ENCODE results near the gene PFKFB3. TPM values are rescaled to one million over a fixed set of nuclear protein-coding genes. Genes with fewer than 3 reads are reported as not detected.

PFKFB3 gene
- total and polyA plus RNA-seq, 2 of the 13 experiments (the other 11 are each of a cell fraction or from before 2014, with no cell fraction given) = 1.2 to 13.3 TPM

GRCh38 chr10:6219494-6219836 is 16.7 kb downstream of the PFKFB3 start:
- in situ Hi-C loops (cut with HindIII; ENCODE audit: extremely low pct_ligation_motif_present, low pct_unique_long_range_greater_than_20kb) (no loop called here), intact Hi-C loops (cut with micrococcal nuclease; ENCODE audit: unreplicated experiment) (no loop called here)
- ATAC-seq = no peak
- Histone ChIP-seq H3K36me3 (replicated peaks in 1 of 2; ENCODE audit: control insufficient read depth in 1 of 2, insufficient read depth in 2 of 2, low read length in 2 of 2) (peaks cover 51 to 72% of the 10 kb centered on the region in 2 experiments), H3K4me2 (ENCODE audit: low read depth, low read length) (no peak overlapping the region), H3K9ac (ENCODE audit: insufficient read depth, low read depth, low read length) (no peak overlapping the region), H3K27ac (ENCODE audit: extremely low read length, insufficient read depth, low read length) (no peak overlapping the region), H2AFZ (ENCODE audit: low read length) (no peak overlapping the region), H3K4me1 (ENCODE audit: insufficient read depth, low read length) (no peaks in the 10 kb centered on the region), H3K9me3 (ENCODE audit: low read length) (no peaks in the 10 kb centered on the region), H3K4me3 (replicated peaks in 1 of 3; ENCODE audit: insufficient read depth in 1 of 3, low read depth in 2 of 3, low read length in 3 of 3) (no peak overlapping the region), H3K27me3 (ENCODE audit: control insufficient read depth in 1 of 2, insufficient read depth in 2 of 2, low read length in 2 of 2) (no peaks in the 10 kb centered on the region), H4K20me1 (ENCODE audit: insufficient read depth, low read length) (no peaks in the 10 kb centered on the region), H3K79me2 (ENCODE audit: insufficient read depth, low read length) (no peaks in the 10 kb centered on the region)
- no peak for DNase-seq (ENCODE audit: low spot score)
- FAIRE-seq = no peak
- WGBS (ENCODE audit: low lambda C conversion rate) = 94% methylated on average over 10 of the region's 10 CpGs
- no TSS peak for BruUV-seq (replicated peaks)
- TF ChIP-seq HMGXB3 (CRISPR knock-in tag; IDR thresholded peaks at IDR 0.05; ENCODE audit: borderline replicate concordance) (no peak), AKAP8 (CRISPR knock-in tag; IDR thresholded peaks at IDR 0.05) (no peak), ZNF121 (CRISPR knock-in tag; IDR thresholded peaks at IDR 0.05) (no peak), ZNF382 (CRISPR knock-in tag; IDR thresholded peaks at IDR 0.05; ENCODE audit: borderline replicate concordance) (no peak), GRHL1 (CRISPR knock-in tag; conservative IDR thresholded peaks at IDR 0.05) (no peak), TMF1 (CRISPR knock-in tag; IDR thresholded peaks at IDR 0.05; ENCODE audit: low read depth) (no peak), ZNF383 (CRISPR knock-in tag; IDR thresholded peaks at IDR 0.05; ENCODE audit: borderline replicate concordance) (no peak), KAT8 (CRISPR knock-in tag; IDR thresholded peaks at IDR 0.05) (no peak), TEAD2 (CRISPR knock-in tag; IDR thresholded peaks at IDR 0.05) (no peak), MXD1 (CRISPR knock-in tag; IDR thresholded peaks at IDR 0.05) (no peak)
- TF ChIP-seq, protein P1, sequence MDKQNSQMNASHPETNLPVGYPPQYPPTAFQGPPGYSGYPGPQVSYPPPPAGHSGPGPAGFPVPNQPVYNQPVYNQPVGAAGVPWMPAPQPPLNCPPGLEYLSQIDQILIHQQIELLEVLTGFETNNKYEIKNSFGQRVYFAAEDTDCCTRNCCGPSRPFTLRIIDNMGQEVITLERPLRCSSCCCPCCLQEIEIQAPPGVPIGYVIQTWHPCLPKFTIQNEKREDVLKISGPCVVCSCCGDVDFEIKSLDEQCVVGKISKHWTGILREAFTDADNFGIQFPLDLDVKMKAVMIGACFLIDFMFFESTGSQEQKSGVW (CRISPR knock-in tag; IDR thresholded peaks at IDR 0.05; ENCODE audit: borderline replicate concordance) = no peak
- POLR2A ChIA-PET = no interaction called here
- CTCF ChIA-PET (ENCODE audit: low intra/inter-chr PET ratio, low total read pairs) = no interaction called here
